ENCODE measurements around the gene CDK16.

GRCh38 chrX:47170861-47171692 lies 47.4 kb upstream of the CDK16 start:
- no peak for TF ChIP-seq CTCF (IDR thresholded peaks at IDR 0.05)
- TF ChIP-seq POLR2A (IDR thresholded peaks at IDR 0.05): no peak

All from heart left ventricle (tissue), 13 donors.